Measurements from ENCODE around the gene SH3PXD2A. TPM values are rescaled to one million over a fixed set of nuclear protein-coding genes. Genes with fewer than 3 reads are reported as not detected.

The SH3PXD2A gene
- total RNA-seq, 1 experiment from 2014 or later, result 13.2 TPM

- H3K9me3 Mint-ChIP-seq (ENCODE audit: unreplicated experiment), result no peaks in the 10 kb centered on the region
- BruUV-seq (replicated peaks), result no TSS peak
- CTCF ChIA-PET, result interaction anchor here (1.0 to 2.3 kb wide), 2 partner anchors 36 to 44 kb away, joined by 3 to 10 read pairs; no protein-coding TSS in a partner anchor
These were observed 205.5 kb downstream of the SH3PXD2A start for GRCh38 chr10:103649654-103650423.

GRCh38 chr10:103648636-103649532 lies 206.5 kb downstream of the SH3PXD2A start:
- Mint-ChIP-seq H3K36me3 (ENCODE audit: insufficient read depth, unreplicated experiment) (peaks cover 12% of the 10 kb centered on the region), H3K27me3 (ENCODE audit: insufficient read depth, unreplicated experiment) (no peaks in the 10 kb centered on the region), H3K4me3 (ENCODE audit: unreplicated experiment) (no peak overlapping the region), H3K4me1 (ENCODE audit: insufficient read depth, unreplicated experiment) (peaks cover 3% of the 10 kb centered on the region), H3K27ac (ENCODE audit: low read depth, unreplicated experiment) (no peak overlapping the region), H3K9me3 (ENCODE audit: unreplicated experiment) (no peaks in the 10 kb centered on the region)
- CTCF ChIA-PET, result interaction anchor here (0.6 to 1.0 kb wide), 2 partner anchors 43 to 53 kb away, joined by 3 to 4 read pairs; no protein-coding TSS in a partner anchor
- POLR2A ChIA-PET, result interaction anchor here (1.1 kb wide), 1 partner anchor 12 kb away, joined by 3 read pairs; no protein-coding TSS in a partner anchor
- no peak for TF ChIP-seq CTCF (IDR thresholded peaks at IDR 0.05; ENCODE audit: unreplicated experiment)
- intact Hi-C loops (cut with micrococcal nuclease), result no loop called here
- no TSS peak for BruUV-seq (replicated peaks)
- peak; percentile 14 for DNase-seq (ENCODE audit: unreplicated experiment)

More at GRCh38 chr10:103649654-103650423, 205.5 kb downstream of the SH3PXD2A start:
- Mint-ChIP-seq H3K4me1 (ENCODE audit: insufficient read depth, unreplicated experiment) (peaks cover 6% of the 10 kb centered on the region), H3K27ac (ENCODE audit: low read depth, unreplicated experiment) (peak overlapping the region; percentile 60), H3K27me3 (ENCODE audit: insufficient read depth, unreplicated experiment) (no peaks in the 10 kb centered on the region), H3K4me3 (ENCODE audit: unreplicated experiment) (no peak overlapping the region), H3K36me3 (ENCODE audit: insufficient read depth, unreplicated experiment) (peaks cover 15% of the 10 kb centered on the region)
- no peak for DNase-seq (ENCODE audit: unreplicated experiment)
- TF ChIP-seq CTCF (IDR thresholded peaks at IDR 0.05; ENCODE audit: unreplicated experiment), result no peak
- intact Hi-C loops (cut with micrococcal nuclease), result no loop called here
- POLR2A ChIA-PET, result no interaction called here

GRCh38 chr10:103648251-103648635 lies 207.1 kb downstream of the SH3PXD2A start:
- DNase-seq (ENCODE audit: unreplicated experiment), result no peak
- Mint-ChIP-seq H3K36me3 (ENCODE audit: insufficient read depth, unreplicated experiment) (peaks cover 9% of the 10 kb centered on the region), H3K9me3 (ENCODE audit: unreplicated experiment) (no peaks in the 10 kb centered on the region), H3K27ac (ENCODE audit: low read depth, unreplicated experiment) (no peak overlapping the region), H3K4me3 (ENCODE audit: unreplicated experiment) (no peak overlapping the region), H3K4me1 (ENCODE audit: insufficient read depth, unreplicated experiment) (no peaks in the 10 kb centered on the region), H3K27me3 (ENCODE audit: insufficient read depth, unreplicated experiment) (no peaks in the 10 kb centered on the region)
- BruUV-seq (replicated peaks), result no TSS peak
- no peak for TF ChIP-seq CTCF (IDR thresholded peaks at IDR 0.05; ENCODE audit: unreplicated experiment)
- CTCF ChIA-PET, result interaction anchor here (0.6 kb wide), 1 partner anchor 52 kb away, joined by 4 read pairs; no protein-coding TSS in a partner anchor
- POLR2A ChIA-PET, result interaction anchor here (1.1 kb wide), 1 partner anchor 12 kb away, joined by 3 read pairs; no protein-coding TSS in a partner anchor
- intact Hi-C loops (cut with micrococcal nuclease), result no loop called here

- peaks cover 5% of the 10 kb centered on the region for H3K4me1 Mint-ChIP-seq (ENCODE audit: insufficient read depth, unreplicated experiment)
These were observed 209.1 kb downstream of the SH3PXD2A start for GRCh38 chr10:103646304-103646703.

More at GRCh38 chr10:103646304-103646703, 209.1 kb downstream of the SH3PXD2A start:
- Mint-ChIP-seq H3K4me3 (ENCODE audit: unreplicated experiment) (no peak overlapping the region), H3K36me3 (ENCODE audit: insufficient read depth, unreplicated experiment) (peaks cover 9% of the 10 kb centered on the region), H3K27ac (ENCODE audit: low read depth, unreplicated experiment) (no peak overlapping the region), H3K9me3 (ENCODE audit: unreplicated experiment) (no peaks in the 10 kb centered on the region), H3K27me3 (ENCODE audit: insufficient read depth, unreplicated experiment) (no peaks in the 10 kb centered on the region)
- TF ChIP-seq CTCF (IDR thresholded peaks at IDR 0.05; ENCODE audit: unreplicated experiment), result no peak
- ChIA-PET CTCF (interaction anchor here (0.7 to 3.4 kb wide), 3 partner anchors 11 to 41 kb away, joined by 3 to 19 read pairs (median 5); no protein-coding TSS in a partner anchor), POLR2A (no interaction called here)
- no TSS peak for BruUV-seq (replicated peaks)
- intact Hi-C loops (cut with micrococcal nuclease), result no loop called here
- no peak for DNase-seq (ENCODE audit: unreplicated experiment)

Measured in MCF 10A (cell line).